Epithelial cell of esophagus (primary cell): Measurements from ENCODE around the gene ALDH2.

Experiments
- DNase-seq: peaks from one replicate; pipeline ENCODE4 v3.0.0; 2010; ENCODE audit warnings: low read depth
- H3K4me3 ChIP-seq: 2 replicates; pipeline ENCODE4 v1.5.1; 2011; ENCODE audit warnings: mild to moderate bottlenecking, low read length, control low read depth
- TF ChIP-seq, protein P1 (sequence below): IDR thresholded peaks from 2 replicates; pipeline ENCODE4 v1.5.1; 2011; ENCODE audit warnings: low read depth, mild to moderate bottlenecking, low read length, control low read depth, inconsistent platforms; ENCODE audit not compliant: insufficient read depth; ENCODE audit errors: missing control alignments

The ALDH2 gene

DNA sequence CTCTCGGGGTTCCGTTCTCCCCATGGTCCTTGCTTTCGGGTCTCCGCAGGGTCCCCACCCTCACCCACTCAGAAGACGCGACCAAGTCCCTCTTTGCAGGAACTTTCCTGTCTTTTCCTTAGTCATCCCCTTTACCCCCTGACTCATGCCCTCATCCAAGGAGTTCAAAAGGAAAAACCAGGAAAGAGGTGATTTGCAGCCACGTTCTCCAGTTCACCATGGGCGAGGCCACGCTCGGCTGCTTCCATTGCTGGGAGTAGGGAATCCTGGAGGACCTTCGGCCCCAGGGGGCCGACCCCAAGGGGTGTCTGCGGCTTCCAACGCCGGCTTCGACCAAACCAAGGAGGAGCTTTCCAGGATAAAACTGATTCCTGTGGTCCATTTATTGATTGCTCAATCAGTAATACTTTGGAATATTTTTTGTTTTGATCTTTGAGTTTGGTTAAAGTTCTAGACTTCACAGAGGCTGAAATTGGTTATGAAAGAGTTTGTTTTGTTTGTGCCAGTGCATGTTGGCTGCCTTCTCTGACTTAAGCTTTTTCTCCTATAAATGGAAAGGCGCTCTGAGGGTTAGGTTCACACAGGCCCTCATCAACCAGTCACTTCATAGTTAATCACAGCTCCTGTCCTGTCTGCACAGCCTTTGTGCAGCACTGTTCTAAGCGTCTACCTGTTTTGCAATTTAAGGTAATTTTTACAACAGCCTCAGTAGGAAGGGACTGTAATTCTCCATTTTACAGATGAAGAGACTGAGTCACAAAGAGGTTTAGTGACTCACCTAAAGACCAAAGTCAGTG is 827 bp downstream of the ALDH2 start:
- DNase-seq: peak; percentile 66
- peak overlapping the region; percentile 58 for H3K4me3 ChIP-seq
- TF ChIP-seq, protein P1, sequence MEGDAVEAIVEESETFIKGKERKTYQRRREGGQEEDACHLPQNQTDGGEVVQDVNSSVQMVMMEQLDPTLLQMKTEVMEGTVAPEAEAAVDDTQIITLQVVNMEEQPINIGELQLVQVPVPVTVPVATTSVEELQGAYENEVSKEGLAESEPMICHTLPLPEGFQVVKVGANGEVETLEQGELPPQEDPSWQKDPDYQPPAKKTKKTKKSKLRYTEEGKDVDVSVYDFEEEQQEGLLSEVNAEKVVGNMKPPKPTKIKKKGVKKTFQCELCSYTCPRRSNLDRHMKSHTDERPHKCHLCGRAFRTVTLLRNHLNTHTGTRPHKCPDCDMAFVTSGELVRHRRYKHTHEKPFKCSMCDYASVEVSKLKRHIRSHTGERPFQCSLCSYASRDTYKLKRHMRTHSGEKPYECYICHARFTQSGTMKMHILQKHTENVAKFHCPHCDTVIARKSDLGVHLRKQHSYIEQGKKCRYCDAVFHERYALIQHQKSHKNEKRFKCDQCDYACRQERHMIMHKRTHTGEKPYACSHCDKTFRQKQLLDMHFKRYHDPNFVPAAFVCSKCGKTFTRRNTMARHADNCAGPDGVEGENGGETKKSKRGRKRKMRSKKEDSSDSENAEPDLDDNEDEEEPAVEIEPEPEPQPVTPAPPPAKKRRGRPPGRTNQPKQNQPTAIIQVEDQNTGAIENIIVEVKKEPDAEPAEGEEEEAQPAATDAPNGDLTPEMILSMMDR: no peak

DNA sequence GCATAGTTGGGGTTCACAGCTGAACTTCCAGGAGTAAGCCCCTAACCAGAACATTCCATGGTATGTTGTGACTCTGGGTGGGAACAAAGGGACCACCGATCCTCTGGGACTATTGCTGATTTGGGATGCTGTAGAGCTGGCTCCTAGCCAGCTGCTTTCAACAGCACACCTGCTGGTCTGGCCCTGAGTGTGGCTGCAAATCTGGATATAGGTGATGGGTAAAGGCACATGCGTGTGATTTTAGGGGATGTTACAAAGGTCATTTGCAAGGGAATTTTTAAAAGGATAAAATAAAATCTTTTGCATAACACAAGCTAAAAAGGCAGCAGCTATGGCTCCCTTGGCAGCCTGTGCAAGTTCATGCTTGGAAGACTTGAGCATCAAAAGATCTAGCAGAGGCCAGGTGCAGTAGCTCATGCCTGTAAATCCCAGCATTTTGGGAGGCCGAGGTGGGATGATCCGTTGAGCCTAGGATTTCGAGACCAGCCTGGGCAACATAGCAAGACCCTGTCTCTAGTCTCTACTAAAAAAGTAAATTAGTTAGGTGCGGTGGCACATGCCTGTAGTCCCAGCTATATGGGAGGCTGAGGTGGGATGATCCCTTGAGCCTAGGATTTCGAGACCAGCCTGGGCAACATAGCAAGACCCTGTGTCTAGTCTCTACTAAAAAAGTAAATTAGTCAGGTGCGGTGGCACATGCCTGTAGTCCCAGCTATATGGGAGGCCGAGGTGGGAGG is 1.6 kb downstream of the ALDH2 start:
- DNase-seq: no peak
- TF ChIP-seq, protein P1: no peak
- peak overlapping the region; percentile 58 for H3K4me3 ChIP-seq

DNA sequence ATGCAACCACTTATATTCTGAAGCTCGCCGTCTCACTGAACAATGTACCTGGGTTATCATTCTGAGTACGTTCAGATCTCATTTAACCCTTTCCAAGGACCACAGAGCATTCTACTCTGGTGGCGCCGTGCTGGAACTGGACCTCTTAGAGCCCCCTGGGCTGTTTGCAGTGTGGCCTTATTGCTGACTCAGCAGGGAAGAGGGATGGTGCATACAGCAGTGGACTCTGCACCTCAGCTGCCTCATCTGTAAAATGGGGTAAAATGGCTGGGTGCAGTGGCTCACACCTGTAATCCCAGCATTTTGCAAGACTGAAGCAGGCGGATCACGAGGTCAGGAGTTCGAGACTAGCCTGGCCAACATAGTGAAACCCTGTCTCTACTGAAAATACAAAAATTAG is 2.9 kb downstream of the ALDH2 start:
- TF ChIP-seq, protein P1: no peak
- no peak overlapping the region for H3K4me3 ChIP-seq
- DNase-seq: no peak

DNA sequence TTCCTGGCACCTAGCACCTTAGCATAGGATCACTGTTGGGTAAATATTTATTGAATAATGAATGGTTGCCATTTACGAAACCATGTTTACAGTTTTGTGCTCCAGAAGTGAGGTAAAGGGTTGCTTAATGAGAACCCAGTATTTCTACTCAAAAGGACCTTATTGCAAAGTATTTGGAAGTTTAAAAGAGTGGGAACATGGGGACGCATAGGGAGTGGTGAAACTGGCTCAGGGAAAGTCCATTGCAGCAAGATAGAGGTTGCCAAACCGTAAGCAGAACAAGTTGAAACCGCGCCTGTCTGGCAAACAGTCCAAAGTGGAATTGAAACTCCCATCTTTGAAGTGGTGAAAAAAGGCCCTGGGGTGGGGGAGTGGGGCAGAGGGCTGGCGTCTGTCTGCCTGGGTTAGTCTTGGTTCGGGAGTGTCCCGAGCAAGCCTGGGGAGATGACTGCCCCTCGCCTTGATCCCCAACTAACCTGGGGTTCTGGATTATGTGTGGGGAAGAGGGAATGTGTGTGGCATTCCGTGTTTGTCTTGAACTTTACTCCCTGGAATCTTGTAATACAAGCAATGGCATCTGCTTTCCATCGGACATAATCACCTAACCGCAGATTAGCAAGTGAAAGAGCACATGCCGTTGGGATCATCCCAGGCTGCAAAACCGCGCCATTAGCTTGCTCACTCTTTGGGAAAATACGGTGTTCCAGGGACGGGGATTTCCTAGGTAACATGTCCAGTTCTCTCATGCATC is 7.2 kb downstream of the ALDH2 start:
- H3K4me3 ChIP-seq: peak overlapping the region; percentile 12
- DNase-seq: peak; percentile 94
- TF ChIP-seq, protein P1: no peak

DNA sequence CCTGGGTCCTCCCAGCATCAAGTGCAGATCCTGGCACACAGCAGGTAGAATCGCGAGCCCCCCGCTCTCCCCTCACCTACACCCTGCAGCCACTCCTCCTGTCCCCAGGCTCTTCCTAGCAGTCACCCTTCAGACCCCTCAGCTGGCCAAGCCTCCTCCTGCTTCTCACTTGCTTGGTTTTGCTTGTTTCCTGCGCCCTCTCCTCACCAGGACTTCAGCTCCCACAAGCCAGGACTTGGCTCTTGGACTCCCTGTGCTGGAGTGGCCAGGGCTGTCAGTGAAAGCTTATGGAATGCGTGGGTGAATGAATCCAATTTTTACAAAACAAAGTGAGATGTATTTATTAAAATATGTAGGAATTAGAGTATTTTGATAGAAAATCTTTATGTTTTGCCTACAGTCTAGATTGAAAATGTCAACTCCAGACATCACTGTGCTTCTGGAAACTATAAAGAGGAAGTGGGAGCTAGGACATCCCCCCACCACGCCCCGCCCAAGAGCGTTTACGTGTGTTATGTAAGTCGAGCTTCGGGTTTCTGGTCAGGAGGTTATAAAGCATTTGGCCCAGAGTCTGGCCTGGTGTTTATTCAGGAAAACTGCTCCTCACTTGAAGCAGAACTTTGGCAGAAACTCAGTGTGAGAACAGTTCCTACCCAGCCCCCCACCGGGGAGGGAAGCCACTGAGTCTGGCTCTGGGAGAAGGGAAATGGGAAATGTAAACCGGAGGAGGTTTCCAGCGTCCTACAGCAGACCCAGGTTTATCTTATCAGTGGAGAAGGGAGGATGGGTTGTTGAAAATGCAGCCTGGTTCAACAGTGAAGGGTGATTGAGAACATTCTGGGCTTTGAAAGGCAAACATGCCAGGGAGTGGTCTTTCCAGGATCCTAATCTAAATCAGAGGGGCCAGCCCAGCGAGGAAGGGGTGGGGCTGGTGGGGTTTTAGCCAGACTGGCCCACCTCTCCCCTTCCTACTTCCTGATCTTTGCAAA is 8.8 kb downstream of the ALDH2 start:
- no peak overlapping the region for H3K4me3 ChIP-seq
- TF ChIP-seq, protein P1: no peak

DNA sequence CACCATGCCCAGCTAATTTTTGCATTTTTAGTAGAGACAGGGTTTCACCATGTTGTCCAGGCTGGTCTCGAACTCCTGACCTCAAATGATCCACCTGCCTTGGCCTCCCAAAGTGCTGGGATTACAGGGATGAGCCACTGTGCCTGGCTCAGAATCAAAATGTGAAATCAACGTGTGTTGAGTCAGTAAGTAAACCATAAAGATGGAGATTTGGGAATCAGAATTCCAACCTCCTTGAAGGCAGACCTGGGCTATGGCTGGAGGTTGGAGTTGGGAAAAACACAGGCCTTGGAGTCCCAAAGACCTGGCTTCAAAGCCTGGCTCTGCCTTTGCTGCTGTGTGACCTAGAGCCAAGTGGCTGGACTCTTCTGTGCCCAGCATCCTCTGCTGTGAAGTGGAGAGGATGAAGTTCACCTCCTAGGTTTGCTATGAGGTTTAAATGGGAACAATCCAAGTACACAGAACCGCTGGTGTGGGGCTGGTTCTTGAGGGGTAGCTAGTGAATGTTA is 10.2 kb downstream of the ALDH2 start:
- DNase-seq: no peak
- H3K4me3 ChIP-seq: no peak overlapping the region
- TF ChIP-seq, protein P1: no peak

More for the DNA sequence above, 8.8 kb downstream of the ALDH2 start:
- DNase-seq: peak; percentile 60
